Stimulated activated CD4-positive, alpha-beta T cell treated with anti-CD3 and anti-CD28 coated beads, Interleukin-15, amount 100 ng/mL, for 24 hours (primary cell): ENCODE measurements around the gene METRNL.
A peak's percentile ranks its signal among the peaks of the same experiment; 100 is the strongest.

ENCODE experiments used
- DNase-seq: peaks from one replicate; pipeline ENCODE4 v3.0.0-alpha.2; 2020

Gene METRNL

DNA sequence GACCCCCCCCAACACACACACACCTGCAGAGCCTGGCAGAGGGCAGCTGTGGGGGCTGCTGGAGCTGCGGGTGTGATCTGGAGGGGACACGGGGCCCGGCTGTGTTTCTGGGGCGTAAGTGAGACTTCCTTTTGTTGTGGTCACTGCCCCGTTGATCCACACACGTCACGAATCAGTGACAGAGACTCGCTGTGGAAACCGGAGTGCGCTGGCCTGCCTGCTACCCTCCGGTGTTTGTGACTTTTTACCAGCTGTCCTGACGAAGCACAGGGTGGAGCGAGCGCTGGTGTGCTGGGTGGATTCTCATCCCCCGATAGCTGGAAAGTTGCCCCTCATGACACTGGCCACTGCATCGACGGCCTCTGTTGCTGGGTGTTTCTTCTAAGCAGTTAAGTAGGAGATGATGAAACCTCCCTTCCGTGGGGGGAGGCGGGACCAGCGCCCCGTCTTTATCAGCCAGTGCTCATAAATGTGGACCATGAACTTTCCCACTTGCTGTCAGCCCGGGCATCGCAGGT is 2.3 kb downstream of the METRNL start:
- DNase-seq = no peak

GRCh38 chr17:83082424-83082823 is 3.0 kb downstream of the METRNL start:
- no peak for DNase-seq

DNA sequence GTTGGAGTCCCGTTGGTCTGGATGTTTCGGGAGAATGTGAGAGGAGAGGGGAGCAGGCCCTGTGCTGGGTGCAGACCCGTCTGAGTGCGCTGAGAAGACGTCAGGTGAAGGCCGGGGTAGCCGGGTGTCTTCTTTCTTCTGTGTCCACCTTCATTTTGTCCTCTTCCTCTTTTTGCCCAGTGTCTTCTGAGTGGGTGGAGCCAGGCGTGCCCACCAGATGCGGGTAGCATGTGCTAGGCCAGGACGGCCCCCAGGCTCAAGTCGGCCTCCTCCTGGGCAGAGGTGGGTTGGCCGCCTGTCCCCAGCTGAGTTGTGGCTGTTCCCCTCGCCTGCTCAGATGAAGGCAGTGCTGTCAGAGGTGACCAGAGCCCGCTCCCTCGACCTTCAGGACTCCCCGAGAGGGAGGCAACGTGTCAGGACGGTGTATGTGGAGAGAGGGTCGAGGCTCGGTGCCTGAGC is 3.5 kb downstream of the METRNL start:
- DNase-seq = no peak

DNA sequence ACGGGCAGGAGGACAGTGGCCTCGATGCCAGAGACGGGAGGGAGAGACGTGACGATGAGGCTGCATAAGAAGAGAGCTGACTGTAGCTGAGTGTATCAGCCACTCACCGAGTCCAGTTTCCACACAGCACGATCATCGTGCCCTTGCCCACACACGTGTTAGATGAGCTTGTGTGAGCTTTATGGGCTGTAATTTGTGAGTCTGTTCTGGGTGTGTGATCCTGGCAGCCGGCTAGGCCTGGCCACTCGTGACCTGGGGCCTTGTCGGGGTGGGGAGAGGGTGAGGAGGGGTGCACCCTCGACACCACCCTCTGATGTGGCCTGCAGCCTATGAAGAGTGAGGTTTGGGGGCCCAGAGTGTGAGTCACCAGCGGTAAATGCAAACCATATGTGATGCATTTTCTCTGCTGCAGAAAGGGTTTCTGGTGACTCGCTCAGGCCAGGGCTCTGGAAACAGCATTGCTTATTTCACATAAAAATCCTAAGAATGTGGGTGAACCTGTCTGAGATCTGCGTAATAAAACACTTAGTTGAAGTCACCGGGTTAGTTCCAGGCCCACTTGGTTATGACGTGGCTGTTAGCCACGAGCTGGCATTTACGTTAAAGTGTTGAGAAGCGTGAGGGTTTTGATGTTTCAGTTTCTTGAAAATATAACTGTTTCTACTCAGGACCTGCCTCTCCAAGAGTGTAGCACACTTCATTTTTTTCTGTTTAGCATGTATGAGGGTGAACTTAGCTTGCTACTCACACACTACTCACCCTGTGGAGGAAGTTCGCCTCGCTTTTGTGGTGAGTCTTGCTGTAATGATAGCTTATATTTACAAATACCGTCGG is 4.2 kb downstream of the METRNL start:
- DNase-seq = peak; percentile 62

- DNase-seq = no peak
These were observed 4.8 kb downstream of the METRNL start for GRCh38 chr17:83084214-83084613.

- DNase-seq = no peak
These were observed 5.2 kb downstream of the METRNL start for GRCh38 chr17:83084621-83085056.

- no peak for DNase-seq
These were observed 5.7 kb downstream of the METRNL start for GRCh38 chr17:83085103-83085502.

- no peak for DNase-seq
These were observed 6.3 kb downstream of the METRNL start for GRCh38 chr17:83085526-83086198.

DNA sequence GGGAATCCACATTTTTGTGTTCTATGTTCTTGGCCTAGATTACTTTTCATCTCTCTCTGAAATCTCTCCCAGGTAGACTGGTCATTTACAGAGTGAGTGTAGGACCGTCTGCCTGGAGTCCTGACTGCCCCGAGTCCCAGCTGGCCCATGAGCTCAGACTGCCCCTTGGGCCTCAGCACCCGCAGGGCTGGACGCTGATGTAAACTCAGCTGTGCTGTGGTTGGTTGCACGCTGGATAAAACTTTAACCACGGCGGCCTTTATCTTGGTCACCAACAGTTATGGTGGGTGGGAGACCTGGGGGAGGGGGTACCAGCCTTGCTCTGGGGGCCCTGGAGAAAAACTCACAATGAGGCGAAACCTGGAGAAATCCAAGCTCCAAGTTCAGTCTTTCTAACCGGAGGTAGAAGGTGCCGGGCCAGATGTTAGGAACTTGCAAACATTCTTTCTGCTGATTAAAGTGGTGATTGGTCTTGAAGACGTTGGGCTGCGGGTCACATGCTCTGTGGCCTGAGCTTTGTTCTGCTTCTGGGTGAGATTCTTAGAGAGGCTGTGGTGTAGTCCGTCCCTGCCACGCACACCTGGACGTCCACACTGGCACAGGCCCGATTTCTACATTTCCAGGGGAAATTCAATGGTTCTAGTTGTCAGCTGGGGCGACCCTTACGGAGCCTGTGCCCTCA is 6.9 kb downstream of the METRNL start:
- no peak for DNase-seq

GRCh38 chr17:83086907-83087787 is 7.7 kb downstream of the METRNL start:
- no peak for DNase-seq

- DNase-seq = no peak
These were observed 8.5 kb downstream of the METRNL start for GRCh38 chr17:83087788-83088360.

GRCh38 chr17:83088451-83088850 is 9.0 kb downstream of the METRNL start:
- no peak for DNase-seq

GRCh38 chr17:83088909-83089308 is 9.5 kb downstream of the METRNL start:
- no peak for DNase-seq

GRCh38 chr17:83089328-83090132 is 10.1 kb downstream of the METRNL start:
- no peak for DNase-seq

- DNase-seq = no peak
These were observed 11.2 kb downstream of the METRNL start for GRCh38 chr17:83090444-83091256.

- DNase-seq = no peak
These were observed 12.1 kb downstream of the METRNL start for GRCh38 chr17:83091257-83092141.

DNA sequence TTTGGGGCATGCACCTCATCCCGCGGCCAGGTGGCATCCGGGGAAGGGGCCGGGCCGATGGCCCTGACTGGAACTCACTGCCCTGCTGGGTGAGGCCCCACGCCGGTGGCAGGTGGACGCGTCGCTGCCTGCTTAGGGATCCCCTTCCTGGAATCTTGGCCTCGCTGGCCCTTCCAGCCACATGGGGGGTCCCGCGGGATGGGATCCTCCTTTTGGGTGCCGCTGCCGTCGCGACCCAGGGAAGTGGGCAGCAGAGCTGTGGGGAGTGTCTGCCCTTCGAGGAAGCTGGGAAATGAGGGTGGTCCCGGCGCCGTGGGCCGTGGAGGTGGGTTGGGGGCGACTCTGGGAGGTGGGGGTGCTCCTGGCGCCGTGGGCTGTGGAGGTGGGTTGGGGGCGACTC is 12.8 kb downstream of the METRNL start:
- DNase-seq = no peak

DNA sequence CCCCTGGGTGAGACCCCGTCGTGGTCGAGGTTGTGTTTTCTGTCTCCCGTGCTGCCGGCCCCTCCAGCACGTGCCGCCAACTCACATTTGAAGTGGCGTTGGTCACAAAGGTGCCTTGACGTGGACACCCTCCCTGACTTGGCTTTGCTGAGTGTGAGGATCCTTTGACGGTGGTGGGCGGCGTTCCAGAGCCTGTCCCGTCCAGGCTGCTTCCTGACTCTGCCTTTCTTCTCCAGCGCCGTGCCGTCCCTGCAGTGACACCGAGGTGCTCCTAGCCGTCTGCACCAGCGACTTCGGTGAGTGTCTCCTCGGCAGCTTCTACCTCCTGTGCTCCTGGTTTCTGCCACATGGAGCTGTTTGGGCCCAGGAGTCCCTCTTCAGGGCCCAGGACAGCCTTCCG is 13.5 kb downstream of the METRNL start:
- DNase-seq = no peak

DNA sequence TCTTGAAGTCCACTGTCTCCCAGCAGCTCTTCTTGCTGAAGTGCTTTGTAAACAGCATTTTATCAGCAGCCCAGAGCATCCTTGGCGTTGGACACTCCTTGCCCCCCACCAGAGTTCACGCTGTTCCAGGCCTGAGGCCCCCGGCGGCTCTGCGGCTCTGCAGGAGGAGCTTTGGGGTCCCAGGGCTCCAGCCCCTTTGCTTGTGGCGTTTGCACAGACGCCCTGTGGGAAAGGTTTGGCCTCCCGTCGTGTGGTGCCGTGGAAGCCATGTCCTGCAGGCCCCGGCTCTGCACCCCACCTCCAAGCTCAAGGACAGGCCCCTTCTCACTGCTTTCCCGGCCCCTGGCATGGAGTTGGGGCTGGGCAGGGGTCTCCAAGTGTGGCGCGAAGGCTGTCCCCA is 14.1 kb downstream of the METRNL start:
- DNase-seq = no peak
